Naive thymus-derived CD4-positive, alpha-beta T cell (primary cell): Measurements from ENCODE around the gene LRRC46. TPM values are rescaled to one million over a fixed set of nuclear protein-coding genes. Genes with fewer than 3 reads are reported as not detected.
A peak's percentile ranks its signal among the peaks of the same experiment; 100 is the strongest.

ENCODE experiments used
- ATAC-seq: fragments of 150-1000 bp; cut with Tn5 transposase; 2 replicates; pipeline ENCODE4 v1.10.0; 2021; ENCODE audit warnings: mild to moderate bottlenecking, moderate library complexity
- CTCF ChIA-PET: fragments of 350-600 bp; sonication (Branson Sonifier 250); formaldehyde crosslinking; loops from one replicate; lab custom pipeline; 2021; ENCODE audit warnings: antibody characterized with exemption; lab: Charles Lee
- POLR2A ChIA-PET: fragments of 350-600 bp; sonication (Branson Sonifier 250); formaldehyde crosslinking; loops from one replicate; lab custom pipeline; 2021; ENCODE audit warnings: antibody characterized with exemption, inconsistent platforms; lab: Charles Lee
- DNase-seq, 9 donors: peaks; one replicate each; pipeline versions ENCODE4 v3.0.0 to v3.0.0-alpha.2; 2020 to 2022; ENCODE audit warnings: mixed read lengths in 1 of 9
- H3K27ac ChIP-seq: one replicate; pipeline ENCODE4 v1.7.0; 2013; ENCODE audit warnings: mild to moderate bottlenecking, low read depth, low read length, moderate library complexity
- H3K27me3 ChIP-seq, 2 donors: one replicate each; pipeline ENCODE4 v1.7.0; 2013; ENCODE audit warnings: low read length in 2 of 2, mild to moderate bottlenecking in 2 of 2, moderate library complexity in 2 of 2; ENCODE audit not compliant: control insufficient read depth in 2 of 2, insufficient read depth in 2 of 2
- H3K36me3 ChIP-seq, 3 experiments: 1 replicate in 2 of 3; 2 replicates in 1 of 3; pipeline ENCODE4 v1.7.0; 2013; ENCODE audit warnings: low read length in 3 of 3, mild to moderate bottlenecking in 3 of 3, moderate library complexity in 1 of 3; ENCODE audit not compliant: insufficient read depth in 3 of 3, control insufficient read depth in 2 of 3
- H3K4me1 ChIP-seq, 2 donors: one replicate each; pipeline ENCODE4 v1.7.0; 2013; ENCODE audit warnings: low read length in 2 of 2, mild to moderate bottlenecking in 2 of 2, moderate library complexity in 1 of 2; ENCODE audit not compliant: control insufficient read depth in 2 of 2, insufficient read depth in 2 of 2
- H3K4me3 ChIP-seq: 2 replicates; pipeline ENCODE4 v1.7.0; 2013; ENCODE audit warnings: mild to moderate bottlenecking, low read length
- H3K9me3 ChIP-seq, 3 experiments: 1 replicate in 2 of 3; 2 replicates in 1 of 3; pipeline ENCODE4 v1.7.0; 2013; ENCODE audit warnings: low read length in 3 of 3; ENCODE audit not compliant: control insufficient read depth in 2 of 3
- H3K27ac Mint-ChIP-seq, 9 donors: one replicate each; pipeline ENCODE4 v1.8.0; 2020 to 2022; ENCODE audit warnings: mixed read lengths in 9 of 9, mild to moderate bottlenecking in 8 of 9, moderate library complexity in 5 of 9, inconsistent platforms in 2 of 9
- H3K27me3 Mint-ChIP-seq, 5 donors: one replicate each; pipeline ENCODE4 v1.8.0; 2021 to 2022; ENCODE audit warnings: mixed read lengths in 5 of 5, mild to moderate bottlenecking in 1 of 5
- H3K36me3 Mint-ChIP-seq, 5 donors: one replicate each; pipeline ENCODE4 v1.8.0; 2020 to 2022; ENCODE audit warnings: mixed read lengths in 5 of 5, mild to moderate bottlenecking in 3 of 5, inconsistent platforms in 1 of 5
- H3K4me1 Mint-ChIP-seq, 7 donors: one replicate each; pipeline ENCODE4 v1.8.0; 2020 to 2022; ENCODE audit warnings: mixed read lengths in 7 of 7, mild to moderate bottlenecking in 3 of 7, inconsistent platforms in 1 of 7
- H3K4me3 Mint-ChIP-seq, 10 donors: one replicate each; pipeline ENCODE4 v1.8.0; 2020 to 2022; ENCODE audit warnings: mild to moderate bottlenecking in 10 of 10, mixed read lengths in 10 of 10, moderate library complexity in 6 of 10, inconsistent platforms in 2 of 10
- H3K9me3 Mint-ChIP-seq, 11 donors: one replicate each; pipeline ENCODE4 v1.8.0; 2020 to 2022; ENCODE audit warnings: mixed read lengths in 11 of 11, mild to moderate bottlenecking in 4 of 11, inconsistent platforms in 1 of 11, moderate library complexity in 1 of 11
- intact Hi-C, 2 donors: fragments of 100-400 bp; cut with micrococcal nuclease; formaldehyde crosslinking; loops; one replicate each; pipeline ENCODE4 v1.15.1; 2023
- polyA plus RNA-seq, 2 donors: library from polyadenylated mRNA; unstranded; fragments of 300-500 nt; fragmentation: Illumina TruSeq; gene quantifications; one replicate each; pipeline ENCODE4 v1.2.3, GENCODE V29; 2021
- total RNA-seq, 6 experiments: library from RNA in 5 of 6; stranded (reverse) in 5 of 6; gene quantifications; 1 replicate in 5 of 6; 2 replicates in 1 of 6; pipeline ENCODE4 v1.2.3 and lab custom pipeline; 2021 to 2026

Gene LRRC46
- total and polyA plus RNA-seq, 7 experiments from 2014 or later = 0.20 to 1.8 (median 1.2) TPM

GRCh38 chr17:47803201-47803600 is 28.3 kb upstream of the LRRC46 start:
- H3K9me3 ChIP-seq = no peaks in the 10 kb centered on the region
- H3K27me3 ChIP-seq = no peaks in the 10 kb centered on the region
- no peak overlapping the region for H3K4me3 ChIP-seq
- H3K4me1 ChIP-seq = no peaks in the 10 kb centered on the region
- H3K27ac ChIP-seq = no peak overlapping the region
- Mint-ChIP-seq H3K4me1 (peaks cover 0 to 4% (median 0%) of the 10 kb centered on the region in 7 donors), H3K27me3 (peaks cover 0 to 4% (median under 1%) of the 10 kb centered on the region in 5 donors), H3K36me3 (peaks cover 0 to 12% (median 4%) of the 10 kb centered on the region in 5 donors), H3K4me3 (no peak overlapping the region), H3K27ac (no peak overlapping the region), H3K9me3 (no peaks in the 10 kb centered on the region)
- intact Hi-C loops = no loop called here
- CTCF ChIA-PET = no interaction called here
- DNase-seq (no peak), ATAC-seq (no peak)
- POLR2A ChIA-PET = no interaction called here
- peaks cover 0 to 17% (median 0%) of the 10 kb centered on the region in 3 experiments for H3K36me3 ChIP-seq

DNA sequence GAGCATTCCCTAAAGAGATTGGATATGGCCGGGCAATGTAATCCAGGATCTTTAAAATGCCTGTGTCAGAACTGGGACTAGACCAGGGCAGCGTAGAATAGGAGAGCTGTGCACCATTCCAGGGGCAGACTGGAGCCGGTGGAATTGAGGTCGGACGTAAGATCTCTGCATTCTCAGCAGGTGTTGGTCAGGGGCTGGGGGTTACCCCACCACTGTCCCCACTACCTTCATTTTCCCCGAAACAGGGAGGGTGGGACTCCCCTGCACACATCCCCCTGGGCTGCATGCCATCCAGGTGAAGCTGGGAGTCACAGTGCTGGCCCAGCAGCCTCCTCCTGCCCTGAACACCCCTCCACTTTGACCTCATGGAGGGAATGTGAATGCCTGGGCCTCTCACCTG is 27.7 kb upstream of the LRRC46 start:
- Histone ChIP-seq H3K36me3 (peaks cover 0 to 23% (median 0%) of the 10 kb centered on the region in 3 experiments), H3K9me3 (no peaks in the 10 kb centered on the region), H3K4me3 (no peak overlapping the region), H3K27ac (no peak overlapping the region), H3K27me3 (no peaks in the 10 kb centered on the region), H3K4me1 (no peaks in the 10 kb centered on the region)
- DNase-seq = no peak
- no peak for ATAC-seq
- Mint-ChIP-seq H3K36me3 (peaks cover 0 to 12% (median 5%) of the 10 kb centered on the region in 5 donors), H3K4me1 (peaks cover 0 to 4% (median 0%) of the 10 kb centered on the region in 7 donors), H3K4me3 (no peak overlapping the region), H3K27ac (no peak overlapping the region), H3K27me3 (peaks cover 0 to 4% (median 0%) of the 10 kb centered on the region in 5 donors), H3K9me3 (no peaks in the 10 kb centered on the region)
- CTCF ChIA-PET = interaction anchor here (0.5 kb wide), 1 partner anchor 128 kb away, joined by 4 read pairs; no protein-coding TSS in a partner anchor
- POLR2A ChIA-PET = no interaction called here
- intact Hi-C loops = no loop called here

DNA sequence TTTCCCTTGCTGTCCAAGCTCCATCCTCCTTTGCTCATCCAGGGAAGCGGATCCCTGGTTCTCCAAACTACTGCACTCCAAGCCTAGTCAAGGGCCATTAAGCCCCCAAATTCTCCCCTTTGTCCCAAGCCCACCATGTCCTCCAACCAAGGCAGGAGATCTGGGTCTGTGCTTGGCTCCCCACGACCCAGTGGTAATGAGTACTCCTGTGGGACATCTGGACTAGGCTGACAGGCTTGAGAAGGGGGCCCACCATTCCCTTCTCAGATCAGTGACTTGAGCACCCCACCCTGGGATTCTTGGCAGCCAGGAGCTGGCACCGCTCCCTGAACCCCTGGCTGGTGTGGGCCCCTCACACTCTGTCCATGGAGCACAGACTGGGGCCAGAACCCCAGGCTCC is 27.0 kb upstream of the LRRC46 start:
- POLR2A ChIA-PET = no interaction called here
- DNase-seq (no peak), ATAC-seq (no peak)
- no peak overlapping the region for H3K4me3 ChIP-seq
- intact Hi-C loops = no loop called here
- CTCF ChIA-PET = no interaction called here
- H3K4me3 Mint-ChIP-seq = no peak overlapping the region
- no peaks in the 10 kb centered on the region for H3K9me3 ChIP-seq
- H3K4me1 ChIP-seq = no peaks in the 10 kb centered on the region
- H3K27ac ChIP-seq = no peak overlapping the region
- no peaks in the 10 kb centered on the region for H3K27me3 ChIP-seq
- no peak overlapping the region for H3K27ac Mint-ChIP-seq
- no peaks in the 10 kb centered on the region for H3K9me3 Mint-ChIP-seq
- peaks cover 0 to 4% (median 0%) of the 10 kb centered on the region in 5 donors for H3K27me3 Mint-ChIP-seq
- H3K36me3 Mint-ChIP-seq = peaks cover 0 to 16% (median 5%) of the 10 kb centered on the region in 5 donors
- H3K36me3 ChIP-seq = peaks cover 0 to 30% (median 0%) of the 10 kb centered on the region in 3 experiments
- peaks cover 0 to 4% (median 0%) of the 10 kb centered on the region in 7 donors for H3K4me1 Mint-ChIP-seq

GRCh38 chr17:47806026-47806912 is 25.2 kb upstream of the LRRC46 start:
- H3K27ac ChIP-seq = no peak overlapping the region
- ATAC-seq (no peak), DNase-seq (no peak)
- intact Hi-C loops = no loop called here
- Mint-ChIP-seq H3K27me3 (peaks cover 0 to 4% (median 0%) of the 10 kb centered on the region in 5 donors), H3K4me1 (peaks cover 0 to 9% (median 0%) of the 10 kb centered on the region in 7 donors), H3K27ac (peak overlapping the region in 1 of 9 donors; percentile 41), H3K36me3 (peaks cover 0 to 23% (median 8%) of the 10 kb centered on the region in 5 donors), H3K4me3 (no peak overlapping the region), H3K9me3 (no peaks in the 10 kb centered on the region)
- no peaks in the 10 kb centered on the region for H3K9me3 ChIP-seq
- H3K4me3 ChIP-seq = no peak overlapping the region
- H3K4me1 ChIP-seq = peaks cover 0 to 5% of the 10 kb centered on the region in 2 donors
- POLR2A ChIA-PET = no interaction called here
- H3K27me3 ChIP-seq = no peaks in the 10 kb centered on the region
- CTCF ChIA-PET = interaction anchor here (0.6 kb wide), 1 partner anchor 138 kb away, joined by 3 read pairs; no protein-coding TSS in a partner anchor
- peaks cover 0 to 48% (median 4%) of the 10 kb centered on the region in 3 experiments for H3K36me3 ChIP-seq

DNA sequence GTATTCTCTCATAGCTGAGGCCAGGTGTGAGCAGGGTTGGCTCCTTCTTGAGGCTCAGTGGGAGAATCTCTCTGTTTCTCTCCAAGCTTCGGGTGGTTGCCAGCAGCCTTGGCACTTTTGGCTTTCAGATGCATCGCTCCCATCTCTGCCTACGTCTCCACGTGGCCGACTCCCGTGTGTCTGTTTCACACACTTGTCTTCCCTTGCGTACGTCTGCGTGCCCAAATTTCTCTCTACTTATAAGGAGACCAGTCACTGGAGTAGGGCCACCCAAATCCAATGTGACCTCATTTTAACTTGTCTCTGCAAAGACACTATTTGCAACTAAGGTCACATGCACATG is 24.6 kb upstream of the LRRC46 start:
- H3K4me1 ChIP-seq = peaks cover 0 to 5% of the 10 kb centered on the region in 2 donors
- DNase-seq (no peak), ATAC-seq (no peak)
- peaks cover 0 to 13% (median 0%) of the 10 kb centered on the region in 7 donors for H3K4me1 Mint-ChIP-seq
- no peaks in the 10 kb centered on the region for H3K9me3 ChIP-seq
- POLR2A ChIA-PET = no interaction called here
- H3K9me3 Mint-ChIP-seq = no peaks in the 10 kb centered on the region
- no peaks in the 10 kb centered on the region for H3K27me3 ChIP-seq
- H3K4me3 ChIP-seq = no peak overlapping the region
- intact Hi-C loops = no loop called here
- H3K27ac Mint-ChIP-seq = no peak overlapping the region
- H3K36me3 ChIP-seq = peaks cover 0 to 54% (median 4%) of the 10 kb centered on the region in 3 experiments
- CTCF ChIA-PET = interaction anchor here (0.6 kb wide), 1 partner anchor 138 kb away, joined by 3 read pairs; no protein-coding TSS in a partner anchor
- H3K27ac ChIP-seq = no peak overlapping the region
- peaks cover 0 to 27% (median 11%) of the 10 kb centered on the region in 5 donors for H3K36me3 Mint-ChIP-seq
- H3K4me3 Mint-ChIP-seq = no peak overlapping the region
- H3K27me3 Mint-ChIP-seq = peaks cover 0 to 4% (median 0%) of the 10 kb centered on the region in 5 donors

DNA sequence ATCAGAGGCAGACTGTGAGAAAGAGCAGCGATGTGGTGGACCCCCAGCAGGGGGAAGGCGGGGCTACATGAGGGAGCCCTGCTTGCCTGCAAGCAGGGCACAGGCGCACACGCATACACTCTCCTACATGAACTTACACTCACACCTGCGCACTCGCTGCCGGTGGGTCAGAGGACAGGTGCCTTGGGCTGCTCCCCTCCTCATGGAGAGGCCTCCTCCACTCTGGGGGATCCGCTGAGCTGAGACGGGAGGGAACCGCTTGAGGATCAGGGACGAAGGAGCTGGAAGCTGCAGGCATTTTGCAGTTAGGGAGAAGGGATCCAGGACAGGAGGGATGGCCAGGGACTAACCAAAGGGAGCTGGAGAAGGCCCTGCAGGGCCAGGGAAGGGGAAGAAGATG is 24.0 kb upstream of the LRRC46 start:
- Histone ChIP-seq H3K4me3 (no peak overlapping the region), H3K4me1 (peaks cover 0 to 5% of the 10 kb centered on the region in 2 donors), H3K9me3 (no peaks in the 10 kb centered on the region), H3K27ac (no peak overlapping the region), H3K36me3 (peaks cover 0 to 59% (median 4%) of the 10 kb centered on the region in 3 experiments), H3K27me3 (no peaks in the 10 kb centered on the region)
- CTCF ChIA-PET = no interaction called here
- intact Hi-C loops = no loop called here
- DNase-seq (no peak), ATAC-seq (no peak)
- Mint-ChIP-seq H3K4me1 (peaks cover 0 to 11% (median under 1%) of the 10 kb centered on the region in 7 donors), H3K4me3 (no peak overlapping the region), H3K36me3 (peaks cover 0 to 33% (median 14%) of the 10 kb centered on the region in 5 donors), H3K27me3 (peaks cover 0 to 4% (median 0%) of the 10 kb centered on the region in 5 donors), H3K9me3 (no peaks in the 10 kb centered on the region), H3K27ac (peak overlapping the region in 1 of 9 donors; percentile 58)
- POLR2A ChIA-PET = no interaction called here
